AG04449 (cell line): Measurements from ENCODE around the gene SPATA31C1.
"Not testable (repeated sequence)": the region's sequence is repeated elsewhere in the genome, so short reads cannot be mapped to it uniquely, and the experiment has no call there.

Source experiments
- CTCF ChIA-PET: fragments of 350-600 bp; formaldehyde crosslinking; extraction: SDS; loops from one replicate; lab custom pipeline; 2021; ENCODE audit warnings: antibody characterized with exemption; lab: Yijun Ruan, JAX
- POLR2A ChIA-PET: fragments of 400-600, 350-600 bp; formaldehyde crosslinking; extraction: SDS; loops from one replicate; lab custom pipeline; 2020; ENCODE audit warnings: antibody characterized with exemption, inconsistent platforms; lab: Yijun Ruan, JAX
- DNase-seq: peaks from one replicate; pipeline ENCODE4 v3.0.0-alpha.2; 2010; ENCODE audit warnings: low read depth, low spot score
- H3K4me3 ChIP-seq: 2 replicates; pipeline ENCODE4 v1.5.1; 2011; ENCODE audit warnings: low read depth, mild to moderate bottlenecking, control low read depth, low read length
- CTCF ChIP-seq: IDR thresholded peaks from one replicate; pipeline ENCODE4 v1.5.1; 2011; ENCODE audit warnings: mild to moderate bottlenecking, moderate library complexity, low read length, control low read depth, inconsistent platforms; ENCODE audit not compliant: insufficient read depth; ENCODE audit errors: missing control alignments

SPATA31C1 gene

GRCh38 chr9:87917662-87918061 lies at the start of gene SPATA31C1:
TSS of gene SPATA31C1 (plus strand) at chr9:87917962.
- POLR2A ChIA-PET, DNase-seq, H3K4me3 ChIP-seq, CTCF ChIA-PET: not testable (repeated sequence)

- no peak overlapping the region for H3K4me3 ChIP-seq
- no peak for DNase-seq
- TF ChIP-seq CTCF = no peak
- CTCF ChIA-PET = interaction anchor here (0.7 to 0.8 kb wide), 2 partner anchors 183 to 188 kb away, joined by 3 read pairs; no protein-coding TSS in a partner anchor
- POLR2A ChIA-PET = no interaction called here
Measured at GRCh38 chr9:87868175-87868574, 49.6 kb upstream of the SPATA31C1 start.

GRCh38 chr9:87868635-87869034 lies 49.1 kb upstream of the SPATA31C1 start:
- DNase-seq = no peak
- H3K4me3 ChIP-seq = no peak overlapping the region
- CTCF ChIA-PET = no interaction called here
- POLR2A ChIA-PET = no interaction called here
- no peak for TF ChIP-seq CTCF

GRCh38 chr9:87869082-87869481 lies 48.7 kb upstream of the SPATA31C1 start:
- ChIA-PET CTCF (no interaction called here), POLR2A (no interaction called here)
- no peak for TF ChIP-seq CTCF

DNA sequence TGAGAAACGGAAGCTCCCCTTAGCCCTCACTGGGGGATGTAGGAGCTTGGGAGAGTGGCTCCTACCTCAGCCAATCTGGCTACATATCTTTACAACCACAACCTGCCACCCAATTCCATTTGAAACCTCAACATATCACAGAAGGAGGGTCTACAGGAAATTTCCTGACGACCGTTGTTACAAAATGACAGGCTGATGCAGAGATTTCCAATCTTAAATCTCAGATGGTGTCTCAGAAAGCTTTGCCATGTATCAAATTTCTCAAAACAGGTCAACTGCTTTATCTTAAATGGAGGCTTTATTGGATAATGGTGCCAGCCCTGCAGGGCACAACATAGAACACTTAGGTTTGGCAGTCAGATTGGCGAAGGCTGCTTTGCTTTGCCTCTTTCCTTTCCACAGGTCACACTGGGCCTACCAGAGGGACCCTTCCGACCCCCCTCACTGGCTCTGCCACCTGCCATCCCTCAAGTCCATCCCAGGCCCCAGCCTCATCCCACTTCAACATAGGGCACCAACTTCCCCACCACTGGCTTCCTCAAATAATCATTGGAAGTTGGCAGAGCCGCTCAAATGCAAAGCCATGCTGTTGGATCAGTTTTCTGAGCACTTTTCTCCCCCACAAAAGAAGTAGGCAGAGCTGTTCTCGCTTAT lies 46.2 kb upstream of the SPATA31C1 start:
- DNase-seq = no peak
- no peak overlapping the region for H3K4me3 ChIP-seq
- ChIA-PET CTCF (no interaction called here), POLR2A (no interaction called here)
- TF ChIP-seq CTCF = no peak

More at GRCh38 chr9:87869082-87869481, 48.7 kb upstream of the SPATA31C1 start:
- DNase-seq = no peak
- no peak overlapping the region for H3K4me3 ChIP-seq

DNA sequence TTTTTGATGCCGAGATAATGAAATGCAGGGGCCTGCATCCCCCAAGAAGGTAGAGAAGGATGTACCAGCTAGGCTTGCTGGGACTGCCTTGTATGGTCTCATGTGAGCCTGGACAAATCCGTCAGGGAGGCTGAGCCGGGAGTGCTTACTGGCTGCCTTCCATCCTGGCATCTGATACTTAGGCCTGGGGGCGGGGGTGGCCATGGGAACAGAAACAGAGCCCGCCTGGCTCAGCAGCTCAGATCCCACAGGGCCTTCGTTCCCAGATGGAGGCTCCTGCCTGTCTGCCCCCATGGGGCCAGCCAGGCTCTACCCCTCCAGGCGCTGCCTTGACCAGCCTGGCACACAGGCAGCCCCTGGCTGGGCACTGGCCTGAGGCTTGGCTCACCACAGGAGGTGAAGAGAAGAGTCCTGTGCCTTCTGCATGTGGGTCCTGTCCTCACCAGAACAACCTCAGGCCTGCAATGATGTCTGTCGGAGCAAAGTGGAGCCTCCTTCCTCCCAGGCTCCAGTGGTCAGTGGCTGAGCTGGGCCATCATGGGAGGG lies 45.6 kb upstream of the SPATA31C1 start:
- CTCF ChIA-PET = no interaction called here

More for the DNA sequence above, 45.6 kb upstream of the SPATA31C1 start:
- POLR2A ChIA-PET = no interaction called here
- no peak overlapping the region for H3K4me3 ChIP-seq
- DNase-seq = no peak
- TF ChIP-seq CTCF = no peak
